ENCODE data around the gene EXOC7. TPM values are rescaled to one million over a fixed set of nuclear protein-coding genes. Genes with fewer than 3 reads are reported as not detected.

The EXOC7 gene
- polyA plus RNA-seq, 1 donor = 97.8 TPM

GRCh38 chr17:76085731-76086366 lies 17.7 kb downstream of the EXOC7 start:
- Histone ChIP-seq H3K36me3 (ENCODE audit: control insufficient read depth, insufficient read depth, low read length) (peaks cover 86% of the 10 kb centered on the region), H3K4me3 (ENCODE audit: low read length) (no peak overlapping the region), H3K27ac (ENCODE audit: low read length) (no peak overlapping the region), H3K27me3 (ENCODE audit: control insufficient read depth, insufficient read depth, low read length) (no peaks in the 10 kb centered on the region), H3K9me3 (ENCODE audit: control insufficient read depth, low read depth, low read length) (no peaks in the 10 kb centered on the region), H3K4me1 (ENCODE audit: control insufficient read depth, insufficient read depth, low read length) (no peaks in the 10 kb centered on the region)
- no CpG with 5 or more reads among the region's 13 CpGs for WGBS (ENCODE audit: insufficient coverage, low lambda C conversion rate)
- no peak for DNase-seq

GRCh38 chr17:76085066-76085730 lies 18.4 kb downstream of the EXOC7 start:
- Histone ChIP-seq H3K4me1 (ENCODE audit: control insufficient read depth, insufficient read depth, low read length) (peaks cover under 1% of the 10 kb centered on the region), H3K27ac (ENCODE audit: low read length) (no peak overlapping the region), H3K36me3 (ENCODE audit: control insufficient read depth, insufficient read depth, low read length) (peaks cover 80% of the 10 kb centered on the region), H3K9me3 (ENCODE audit: control insufficient read depth, low read depth, low read length) (no peaks in the 10 kb centered on the region), H3K4me3 (ENCODE audit: low read length) (no peak overlapping the region), H3K27me3 (ENCODE audit: control insufficient read depth, insufficient read depth, low read length) (no peaks in the 10 kb centered on the region)
- no CpG with 5 or more reads among the region's 17 CpGs for WGBS (ENCODE audit: insufficient coverage, low lambda C conversion rate)
- DNase-seq = no peak

GRCh38 chr17:76083536-76084182 lies 19.9 kb downstream of the EXOC7 start:
- H3K9me3 ChIP-seq (ENCODE audit: control insufficient read depth, low read depth, low read length) = no peaks in the 10 kb centered on the region
- peaks cover 16% of the 10 kb centered on the region for H3K4me1 ChIP-seq (ENCODE audit: control insufficient read depth, insufficient read depth, low read length)
- peaks cover 13% of the 10 kb centered on the region for H3K27me3 ChIP-seq (ENCODE audit: control insufficient read depth, insufficient read depth, low read length)
- H3K27ac ChIP-seq (ENCODE audit: low read length) = no peak overlapping the region
- no peak overlapping the region for H3K4me3 ChIP-seq (ENCODE audit: low read length)
- H3K36me3 ChIP-seq (ENCODE audit: control insufficient read depth, insufficient read depth, low read length) = peaks cover 64% of the 10 kb centered on the region
- no peak for DNase-seq
- WGBS (ENCODE audit: insufficient coverage, low lambda C conversion rate) = no CpG with 5 or more reads among the region's 15 CpGs

GRCh38 chr17:76082326-76083251 lies 21.0 kb downstream of the EXOC7 start:
- Histone ChIP-seq H3K4me3 (ENCODE audit: low read length) (no peak overlapping the region), H3K4me1 (ENCODE audit: control insufficient read depth, insufficient read depth, low read length) (peaks cover 16% of the 10 kb centered on the region), H3K9me3 (ENCODE audit: control insufficient read depth, low read depth, low read length) (no peaks in the 10 kb centered on the region), H3K27me3 (ENCODE audit: control insufficient read depth, insufficient read depth, low read length) (peaks cover 24% of the 10 kb centered on the region), H3K36me3 (ENCODE audit: control insufficient read depth, insufficient read depth, low read length) (peaks cover 53% of the 10 kb centered on the region), H3K27ac (ENCODE audit: low read length) (no peak overlapping the region)
- DNase-seq = no peak
- WGBS (ENCODE audit: insufficient coverage, low lambda C conversion rate) = no CpG with 5 or more reads among the region's 20 CpGs

- Histone ChIP-seq H3K4me3 (ENCODE audit: low read length) (no peak overlapping the region), H3K36me3 (ENCODE audit: control insufficient read depth, insufficient read depth, low read length) (peaks cover 43% of the 10 kb centered on the region), H3K9me3 (ENCODE audit: control insufficient read depth, low read depth, low read length) (peaks cover under 1% of the 10 kb centered on the region), H3K27ac (ENCODE audit: low read length) (no peak overlapping the region), H3K27me3 (ENCODE audit: control insufficient read depth, insufficient read depth, low read length) (peaks cover 34% of the 10 kb centered on the region), H3K4me1 (ENCODE audit: control insufficient read depth, insufficient read depth, low read length) (peaks cover 18% of the 10 kb centered on the region)
- no CpG with 5 or more reads among the region's 27 CpGs for WGBS (ENCODE audit: insufficient coverage, low lambda C conversion rate)
- peak in 1 of 2 donors; percentile 37 for DNase-seq
Measured at GRCh38 chr17:76081295-76082210, 22.0 kb downstream of the EXOC7 start.

GRCh38 chr17:76080768-76081287 lies 22.8 kb downstream of the EXOC7 start:
- H3K27ac ChIP-seq (ENCODE audit: low read length) = no peak overlapping the region
- peaks cover 36% of the 10 kb centered on the region for H3K36me3 ChIP-seq (ENCODE audit: control insufficient read depth, insufficient read depth, low read length)
- peaks cover 22% of the 10 kb centered on the region for H3K4me1 ChIP-seq (ENCODE audit: control insufficient read depth, insufficient read depth, low read length)
- WGBS (ENCODE audit: insufficient coverage, low lambda C conversion rate) = no CpG with 5 or more reads among the region's 6 CpGs
- H3K27me3 ChIP-seq (ENCODE audit: control insufficient read depth, insufficient read depth, low read length) = peaks cover 41% of the 10 kb centered on the region
- no peak overlapping the region for H3K4me3 ChIP-seq (ENCODE audit: low read length)
- peaks cover 4% of the 10 kb centered on the region for H3K9me3 ChIP-seq (ENCODE audit: control insufficient read depth, low read depth, low read length)
- peak in 1 of 2 donors; percentile 16 for DNase-seq

- Histone ChIP-seq H3K4me1 (ENCODE audit: control insufficient read depth, insufficient read depth, low read length) (peaks cover 29% of the 10 kb centered on the region), H3K36me3 (ENCODE audit: control insufficient read depth, insufficient read depth, low read length) (peaks cover 29% of the 10 kb centered on the region), H3K27me3 (ENCODE audit: control insufficient read depth, insufficient read depth, low read length) (peaks cover 48% of the 10 kb centered on the region), H3K9me3 (ENCODE audit: control insufficient read depth, low read depth, low read length) (peaks cover 4% of the 10 kb centered on the region), H3K27ac (ENCODE audit: low read length) (no peak overlapping the region), H3K4me3 (ENCODE audit: low read length) (no peak overlapping the region)
- no CpG with 5 or more reads among the region's 23 CpGs for WGBS (ENCODE audit: insufficient coverage, low lambda C conversion rate)
- DNase-seq = no peak
Measured at GRCh38 chr17:76079956-76080767, 23.4 kb downstream of the EXOC7 start.

- Histone ChIP-seq H3K27me3 (ENCODE audit: control insufficient read depth, insufficient read depth, low read length) (peaks cover 54% of the 10 kb centered on the region), H3K9me3 (ENCODE audit: control insufficient read depth, low read depth, low read length) (peaks cover 7% of the 10 kb centered on the region), H3K4me3 (ENCODE audit: low read length) (no peak overlapping the region), H3K4me1 (ENCODE audit: control insufficient read depth, insufficient read depth, low read length) (peaks cover 33% of the 10 kb centered on the region), H3K36me3 (ENCODE audit: control insufficient read depth, insufficient read depth, low read length) (peaks cover 23% of the 10 kb centered on the region), H3K27ac (ENCODE audit: low read length) (no peak overlapping the region)
- WGBS (ENCODE audit: insufficient coverage, low lambda C conversion rate) = no CpG with 5 or more reads among the region's 9 CpGs
- DNase-seq = no peak
Measured at GRCh38 chr17:76079535-76079955, 24.0 kb downstream of the EXOC7 start.

Data from large intestine (tissue), 3 donors.